Prostate gland (tissue), 2 donors: ENCODE results near the gene ESRP2.

Source experiments
- CTCF ChIP-seq, 4 experiments: fragments of 200-600 bp in 2 of 4; fragments of 450-650 bp in 2 of 4; sonication (generic) in 2 of 4; IDR thresholded peaks; 1 replicate in 3 of 4; 2 replicates in 1 of 4; pipeline ENCODE4 v1.5.1; 2016 to 2019; ENCODE audit warnings: antibody characterized with exemption in 4 of 4, mild to moderate bottlenecking in 2 of 4, moderate library complexity in 2 of 4
- POLR2A ChIP-seq: fragments of 450-650 bp; IDR thresholded peaks from one replicate; pipeline ENCODE4 v1.6.1; 2016; ENCODE audit warnings: antibody characterized with exemption, mild to moderate bottlenecking
- POLR2AphosphoS5 ChIP-seq: sonication (generic); formaldehyde crosslinking; IDR thresholded peaks from one replicate; pipeline ENCODE4 v1.6.1; 2017; ENCODE audit warnings: antibody characterized with exemption

DNA sequence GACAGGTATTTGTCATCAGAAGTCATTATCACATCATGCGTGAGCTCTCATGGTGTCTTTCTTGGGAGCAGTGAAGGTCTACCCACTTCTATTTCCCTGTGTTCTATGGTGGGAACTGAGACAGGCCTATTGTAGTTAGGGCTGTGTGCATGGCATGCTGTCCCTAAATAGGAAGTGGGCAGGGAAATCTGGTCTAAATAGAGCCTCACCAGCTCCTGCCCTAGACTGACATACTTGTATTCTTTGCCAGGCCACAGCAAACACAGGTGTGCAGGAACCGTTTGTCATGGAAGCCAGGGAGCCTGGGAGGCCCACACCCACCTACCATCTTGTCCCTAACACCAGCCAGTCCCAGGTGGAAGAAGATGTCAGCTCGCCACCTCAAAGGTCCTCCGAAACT, 38.5 kb upstream of the ESRP2 start:
- TF ChIP-seq CTCF (IDR thresholded peaks at IDR 0.05), result no peak
- no peak for TF ChIP-seq POLR2A
- TF ChIP-seq POLR2AphosphoS5, result no peak
